ENCODE results near the gene FOXC1. TPM values are rescaled to one million over a fixed set of nuclear protein-coding genes. Genes with fewer than 3 reads are reported as not detected.

Gene FOXC1
- total and polyA plus RNA-seq, 7 donors: 0.90 to 2.7 (median 1.5) TPM

GRCh38 chr6:1590580-1590979, 19.1 kb upstream of the FOXC1 start:
- Histone ChIP-seq H3K36me3 (ENCODE audit: insufficient read depth in 1 of 2, low read depth in 1 of 2) (no peaks in the 10 kb centered on the region), H3K9me3 (no peaks in the 10 kb centered on the region), H3K4me1 (no peaks in the 10 kb centered on the region), H3K27ac (no peak overlapping the region), H3K27me3 (ENCODE audit: insufficient read depth in 3 of 3, low read length in 2 of 3) (peaks cover 0 to 30% (median 18%) of the 10 kb centered on the region in 3 donors), H3K4me3 (no peak overlapping the region)
- ATAC-seq (no peak), DNase-seq (no peak)
- WGBS, 3 donors: 86 to 90% (median 89%) methylated on average over 9 of the region's 9 CpGs
- intact Hi-C loops (cut with DNase I): loop anchor here in 1 of 2 donors (10.0 kb wide), 1 partner anchor 864 kb away; no protein-coding TSS in a partner anchor
- TF ChIP-seq CTCF (IDR thresholded peaks at IDR 0.05): no peak

DNA sequence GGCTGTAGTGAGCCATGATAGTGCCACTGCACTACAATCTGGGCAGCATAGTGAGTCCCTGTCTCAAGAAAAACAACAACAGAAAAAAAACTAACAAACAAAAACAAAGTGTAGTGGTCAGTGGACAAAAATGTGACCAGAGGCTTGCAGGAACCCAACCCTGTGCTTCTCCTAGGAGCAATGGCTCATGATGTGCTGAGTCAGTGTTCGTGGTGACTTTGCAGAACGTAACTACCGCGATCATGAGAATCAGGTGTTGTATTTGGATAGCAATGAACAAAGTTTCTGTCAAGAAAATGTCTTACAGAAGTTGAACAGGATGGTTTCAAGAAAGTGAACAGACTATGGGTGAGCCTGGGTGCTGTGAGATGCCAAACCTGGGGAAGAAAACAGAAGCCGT, 18.5 kb upstream of the FOXC1 start:
- Histone ChIP-seq H3K36me3 (ENCODE audit: insufficient read depth in 1 of 2, low read depth in 1 of 2) (no peaks in the 10 kb centered on the region), H3K9me3 (no peaks in the 10 kb centered on the region), H3K27me3 (ENCODE audit: insufficient read depth in 3 of 3, low read length in 2 of 3) (peaks cover 0 to 35% (median 19%) of the 10 kb centered on the region in 3 donors), H3K4me3 (no peak overlapping the region), H3K27ac (no peak overlapping the region), H3K4me1 (no peaks in the 10 kb centered on the region)
- no peak for ATAC-seq
- TF ChIP-seq CTCF (IDR thresholded peaks at IDR 0.05): no peak
- intact Hi-C loops (cut with DNase I): loop anchor here in 1 of 2 donors (10.0 kb wide), 1 partner anchor 864 kb away; no protein-coding TSS in a partner anchor
- WGBS, 3 donors: 90 to 92% (median 91%) methylated on average over 5 of the region's 5 CpGs
- no peak for DNase-seq

DNA sequence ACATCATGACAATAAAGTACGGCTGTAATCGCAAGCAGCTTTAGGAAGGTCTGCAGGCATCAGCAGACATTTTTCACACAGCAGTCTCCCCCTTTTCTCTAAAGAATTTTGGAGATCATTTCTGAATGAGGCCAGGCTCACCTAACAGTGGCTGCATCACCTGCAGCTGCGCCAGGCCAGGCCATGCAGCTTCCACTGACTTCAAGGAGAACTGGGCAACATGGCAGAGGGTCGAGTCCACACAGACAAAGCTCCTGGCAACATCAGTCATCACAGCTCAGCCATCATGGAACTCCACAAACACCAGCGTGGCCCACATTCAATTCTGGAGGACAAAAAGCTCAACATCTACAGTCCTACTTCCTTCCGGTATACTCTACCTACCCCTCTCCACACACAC, 17.8 kb upstream of the FOXC1 start:
- H3K36me3 ChIP-seq (ENCODE audit: insufficient read depth in 1 of 2, low read depth in 1 of 2): no peaks in the 10 kb centered on the region
- H3K4me3 ChIP-seq: no peak overlapping the region
- intact Hi-C loops (cut with DNase I): loop anchor here in 1 of 2 donors (10.0 kb wide), 1 partner anchor 863 kb away; no protein-coding TSS in a partner anchor
- ATAC-seq (no peak), DNase-seq (no peak)
- H3K27ac ChIP-seq: no peak overlapping the region
- no peak for TF ChIP-seq CTCF (IDR thresholded peaks at IDR 0.05)
- no peaks in the 10 kb centered on the region for H3K9me3 ChIP-seq
- H3K27me3 ChIP-seq (ENCODE audit: insufficient read depth in 3 of 3, low read length in 2 of 3): peaks cover 0 to 35% (median 19%) of the 10 kb centered on the region in 3 donors
- no peaks in the 10 kb centered on the region for H3K4me1 ChIP-seq
- 86 to 90% (median 87%) methylated on average over 6 of the region's 6 CpGs for WGBS, 3 donors

DNA sequence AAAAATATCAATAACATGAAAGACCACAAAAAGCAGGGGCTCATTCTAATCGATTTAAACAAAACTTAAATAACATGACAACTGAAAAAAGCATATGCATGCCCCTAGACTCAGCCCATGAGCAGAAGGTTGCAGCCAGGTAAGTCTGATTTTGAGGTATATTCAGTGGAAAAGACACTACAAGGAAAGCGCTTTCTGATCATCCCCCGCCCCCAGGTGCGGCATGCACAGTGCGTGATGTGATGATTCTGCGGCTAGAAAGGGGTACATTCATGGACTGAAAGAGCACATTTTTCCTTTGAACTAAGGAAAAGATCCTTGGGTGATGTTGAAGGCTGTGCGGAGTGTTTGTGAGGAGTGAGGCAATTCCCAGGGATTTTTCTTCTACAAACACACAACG, 16.9 kb upstream of the FOXC1 start:
- Histone ChIP-seq H3K9me3 (no peaks in the 10 kb centered on the region), H3K27ac (no peak overlapping the region), H3K4me1 (no peaks in the 10 kb centered on the region), H3K36me3 (ENCODE audit: insufficient read depth in 1 of 2, low read depth in 1 of 2) (no peaks in the 10 kb centered on the region), H3K27me3 (ENCODE audit: insufficient read depth in 3 of 3, low read length in 2 of 3) (peaks cover 0 to 35% (median 19%) of the 10 kb centered on the region in 3 donors), H3K4me3 (no peak overlapping the region)
- no peak for TF ChIP-seq CTCF (IDR thresholded peaks at IDR 0.05)
- no peak for ATAC-seq
- intact Hi-C loops (cut with DNase I): loop anchor here in 1 of 2 donors (10.0 kb wide), 1 partner anchor 862 kb away; no protein-coding TSS in a partner anchor
- 91 to 92% (median 91%) methylated on average over 8 of the region's 8 CpGs for WGBS, 3 donors
- no peak for DNase-seq

All from psoas muscle (tissue), 8 donors.